ENCODE measurements around the gene CFAP97D2.
"Not testable (repeated sequence)": the region's sequence is repeated elsewhere in the genome, so short reads cannot be mapped to it uniquely, and the experiment has no call there.

CFAP97D2 gene

DNA sequence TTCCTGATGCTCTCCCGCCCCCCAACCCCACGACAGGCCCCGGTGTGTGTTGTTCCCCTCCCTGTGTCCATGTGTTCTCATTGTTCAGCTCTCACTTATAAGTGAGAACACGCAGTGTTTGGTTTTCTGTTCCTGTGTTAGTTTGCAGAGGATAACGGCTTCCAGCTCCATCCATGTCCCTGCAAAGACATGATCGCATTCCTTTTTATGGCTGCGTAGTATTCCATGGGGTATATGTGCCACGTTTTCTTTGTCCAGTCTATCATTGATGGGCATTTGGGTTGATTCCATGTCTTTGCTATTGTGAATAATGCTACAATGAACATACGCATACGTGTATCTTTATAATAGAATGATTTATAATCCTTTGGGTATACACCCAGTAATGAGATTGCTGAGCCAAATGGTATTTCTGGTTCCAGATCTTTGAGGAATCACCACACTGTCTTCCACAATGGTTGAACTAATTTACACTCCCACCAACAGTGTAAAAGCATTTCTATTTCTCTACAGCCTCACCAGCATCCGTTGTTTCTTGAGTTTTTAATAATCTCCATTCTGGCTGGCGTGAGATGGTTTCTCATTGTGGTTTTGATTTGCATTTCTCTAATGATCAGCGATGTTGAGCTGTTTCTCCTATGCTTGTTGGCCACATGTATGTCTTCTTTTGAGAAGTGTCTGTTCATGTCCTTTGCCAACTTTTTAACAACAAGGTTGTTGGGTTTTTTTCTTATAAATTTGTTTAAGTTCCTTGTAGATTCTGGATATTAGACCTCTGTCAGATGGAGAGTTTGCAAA lies 20.0 kb upstream of the CFAP97D2 start:
- DNase-seq: not testable (repeated sequence)

DNA sequence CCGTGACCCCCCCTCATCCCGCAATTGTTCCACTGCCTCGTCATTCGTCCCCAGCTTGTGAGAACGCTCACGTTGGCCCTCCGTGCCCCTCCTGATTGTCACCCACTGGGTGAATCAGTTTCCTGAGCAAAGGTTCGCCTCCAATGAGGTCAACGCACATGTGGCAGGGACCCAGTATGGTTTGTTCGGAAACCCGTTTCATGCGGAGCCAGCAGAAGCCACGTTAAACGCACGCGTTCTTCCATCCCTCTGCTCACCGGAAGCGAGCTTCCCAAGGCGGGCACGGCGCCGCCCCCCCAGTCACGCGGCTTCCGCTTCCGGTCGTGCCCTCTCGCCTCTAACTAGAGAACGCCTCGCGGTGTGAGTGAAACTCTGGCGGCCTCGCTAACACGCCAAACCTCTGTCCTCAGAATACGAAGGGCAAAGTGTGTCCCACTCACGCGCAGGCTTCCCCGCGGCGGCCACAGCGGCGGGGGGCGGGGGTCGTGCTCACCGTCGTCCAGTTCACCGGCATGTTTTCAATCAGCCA lies 18.0 kb upstream of the CFAP97D2 start:
- no peak for DNase-seq

DNA sequence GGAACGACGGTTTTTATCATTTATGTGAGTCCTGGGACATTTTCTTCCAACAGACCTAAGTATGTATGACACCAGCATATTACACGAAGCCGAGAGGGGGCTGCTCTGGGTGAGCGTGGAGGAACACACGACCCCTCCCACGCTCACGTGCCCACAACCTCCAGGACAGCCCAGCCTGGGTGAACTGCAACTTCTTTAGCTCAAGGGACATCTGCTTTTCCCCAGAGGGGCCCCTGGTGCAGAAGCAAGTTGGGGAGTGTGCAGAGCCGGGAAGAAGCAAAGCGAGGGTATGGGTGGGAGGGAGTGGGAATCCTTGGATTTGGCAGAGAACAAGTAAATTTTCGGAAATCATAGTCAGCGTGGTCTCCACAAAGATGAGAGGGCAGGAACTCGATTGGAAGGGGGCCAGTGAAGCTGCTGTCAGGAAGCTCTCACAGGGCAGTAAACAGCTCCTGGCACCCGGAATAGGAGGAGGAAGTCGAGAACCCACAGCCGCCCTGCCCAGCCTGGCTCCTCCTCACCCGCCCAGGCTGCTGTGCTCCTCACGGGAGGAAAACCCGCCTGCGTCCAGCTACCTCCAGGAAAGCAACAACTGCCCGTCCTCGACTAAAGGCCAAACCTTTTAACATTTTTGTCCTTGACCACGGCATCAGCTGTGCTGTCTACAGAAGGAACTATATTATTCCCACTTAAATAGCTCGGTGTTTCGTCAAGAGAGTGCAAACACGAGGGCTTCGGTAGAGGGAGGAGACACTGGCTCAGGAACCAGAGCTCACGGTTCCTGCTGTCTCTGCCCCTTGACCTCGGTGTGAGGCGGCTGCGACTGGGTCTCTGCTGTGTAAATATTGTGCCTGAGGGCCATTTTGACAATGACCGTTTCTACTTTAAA lies 17.2 kb upstream of the CFAP97D2 start:
- DNase-seq: peak; percentile 57

DNA sequence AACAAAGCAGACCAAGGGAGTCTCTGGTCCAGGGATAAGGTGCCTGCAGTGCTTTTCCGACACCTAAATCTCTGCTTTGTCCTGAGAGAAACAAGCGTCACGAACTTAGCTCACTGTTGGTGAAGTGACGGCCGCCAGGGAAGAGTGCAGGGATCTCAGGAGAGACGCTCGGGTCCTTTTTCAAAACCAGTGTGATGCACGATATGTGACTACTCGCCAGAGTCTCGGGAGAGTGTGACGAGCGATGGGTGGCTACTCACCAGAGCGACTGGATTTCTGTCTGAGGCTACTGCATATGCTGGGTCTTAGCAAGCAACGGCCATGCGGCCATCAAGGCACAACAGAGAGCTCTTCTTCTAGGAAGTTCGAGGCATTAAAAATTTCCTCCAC lies 16.5 kb upstream of the CFAP97D2 start:
- no peak for DNase-seq

DNA sequence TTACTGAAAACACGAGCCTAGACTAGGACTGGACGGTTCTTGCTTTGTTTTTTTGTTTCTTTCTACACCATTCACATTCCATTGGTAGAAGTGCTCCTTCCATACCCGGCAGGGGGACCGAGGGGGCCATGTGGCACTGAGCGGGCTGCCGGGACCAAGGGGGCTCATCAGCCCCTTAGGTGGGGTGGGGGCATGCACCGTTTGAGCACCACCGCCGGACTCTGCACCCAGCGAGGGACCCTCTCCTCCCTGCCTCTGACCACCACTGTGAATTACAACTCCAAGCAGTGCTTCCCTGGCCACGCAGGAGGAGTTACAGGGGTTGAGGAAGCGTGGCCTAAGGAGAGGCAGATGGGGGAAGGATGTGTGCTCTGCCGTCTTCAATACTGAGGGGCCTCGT lies 15.0 kb upstream of the CFAP97D2 start:
- DNase-seq: no peak

DNA sequence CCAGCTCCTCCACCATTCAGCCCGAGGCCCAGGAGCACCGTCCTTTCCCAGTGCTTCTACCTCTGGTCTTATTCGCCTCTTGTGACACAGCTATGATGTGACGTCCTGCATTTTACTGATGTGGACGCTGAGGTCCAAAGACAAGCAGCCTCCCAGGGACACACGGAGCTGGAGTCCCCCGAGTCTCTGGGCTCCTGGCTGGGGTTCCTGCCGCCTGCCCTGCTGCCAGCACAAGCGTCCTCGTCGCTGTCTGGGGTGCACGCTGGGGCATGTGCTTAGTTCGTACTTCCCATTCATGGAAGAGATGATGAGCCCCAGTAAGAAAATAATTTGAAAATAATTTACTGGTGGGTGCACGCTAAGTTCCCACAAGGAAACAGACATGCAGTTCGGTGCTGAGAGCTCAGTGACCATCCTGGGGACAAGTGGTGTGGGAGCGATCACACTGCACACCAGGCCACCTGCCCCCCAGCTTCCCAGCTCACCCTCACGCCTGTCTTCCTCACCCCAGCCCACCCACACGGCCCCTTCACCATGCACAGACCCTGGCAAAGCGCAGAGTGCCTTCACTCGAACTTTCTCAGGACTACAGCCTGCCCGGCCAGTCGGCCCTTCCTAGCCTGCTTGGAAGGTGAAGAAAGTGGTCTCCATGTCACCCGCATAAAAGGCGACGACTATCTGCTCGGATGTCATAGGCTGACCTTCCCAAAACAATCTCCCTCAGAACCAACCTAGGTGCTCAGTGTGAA lies 14.2 kb upstream of the CFAP97D2 start:
- no peak for DNase-seq

DNA sequence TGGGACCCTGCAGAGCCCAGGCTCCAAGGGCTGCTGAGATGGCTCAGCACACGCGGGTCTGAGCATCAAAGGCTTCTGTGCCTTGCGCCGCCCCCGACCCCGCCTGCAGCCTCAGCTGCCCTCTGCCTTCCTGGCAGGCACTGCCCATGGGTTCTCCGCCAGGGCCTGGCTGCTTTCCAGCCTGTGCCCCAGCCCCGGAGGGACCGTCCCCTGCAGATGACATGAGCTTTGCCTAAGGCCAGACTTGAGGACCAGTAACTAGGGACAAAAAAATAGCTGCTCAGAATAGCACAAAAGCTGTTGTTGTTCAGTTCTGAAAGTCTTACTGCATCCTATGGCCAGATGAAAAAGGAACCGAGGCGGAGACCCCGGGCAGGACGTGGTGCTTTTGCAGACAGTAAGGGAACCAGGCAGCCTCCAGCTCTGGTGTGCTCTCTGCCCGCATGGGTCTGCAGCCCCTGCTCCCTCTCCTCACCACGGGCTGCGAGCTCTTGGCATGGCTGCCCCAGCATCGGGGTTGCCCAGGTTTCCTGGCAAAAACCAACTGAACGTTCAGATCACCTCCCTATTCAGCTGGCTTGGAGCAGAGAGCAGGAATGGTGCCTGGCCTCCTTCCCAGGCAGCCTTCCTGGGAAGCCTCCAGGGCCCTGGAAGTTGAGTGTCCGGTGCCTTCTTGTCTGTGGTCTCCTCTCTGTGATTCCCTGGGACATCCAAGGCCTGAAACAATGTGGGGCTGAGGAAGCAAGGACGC lies 12.5 kb upstream of the CFAP97D2 start:
- peak; percentile 35 for DNase-seq

DNA sequence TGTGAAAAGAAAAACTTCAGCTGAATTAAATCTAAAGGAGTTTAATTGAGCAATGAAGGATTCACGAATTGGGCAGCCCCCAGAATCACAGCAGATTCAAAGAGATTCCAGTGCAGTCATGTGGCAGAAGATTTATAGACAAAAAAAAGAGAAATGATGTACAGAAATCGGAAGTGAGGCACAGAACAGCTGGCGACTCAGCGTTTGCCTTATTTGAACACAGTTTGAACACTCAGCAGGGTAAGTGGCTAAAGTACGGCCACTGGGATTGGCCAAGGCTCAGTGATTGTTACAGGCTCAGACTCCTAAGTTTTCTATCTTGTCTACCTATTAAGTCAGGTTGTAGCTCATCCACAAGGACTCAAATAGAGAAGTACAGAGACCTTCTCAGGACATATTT lies 11.6 kb upstream of the CFAP97D2 start:
- DNase-seq: no peak

DNA sequence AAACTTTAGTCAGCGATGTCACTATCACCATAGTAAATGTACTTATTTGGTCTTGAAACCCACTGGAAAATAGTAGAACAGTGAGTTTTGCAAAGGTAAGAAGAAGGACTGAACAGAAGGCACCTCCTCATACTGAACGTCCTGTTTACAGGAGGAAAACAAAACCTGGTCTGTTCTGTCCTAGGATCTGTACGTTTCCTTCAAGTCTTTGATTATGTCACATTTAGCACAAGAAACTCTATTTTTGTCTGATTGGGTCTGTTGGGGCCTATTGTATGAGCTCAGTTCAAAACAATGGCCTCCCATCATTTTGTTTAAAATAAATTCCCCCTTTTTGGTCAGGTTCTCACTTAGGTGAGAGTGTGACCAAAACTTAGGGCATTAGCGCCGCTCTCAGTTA lies 11.2 kb upstream of the CFAP97D2 start:
- DNase-seq: no peak

DNA sequence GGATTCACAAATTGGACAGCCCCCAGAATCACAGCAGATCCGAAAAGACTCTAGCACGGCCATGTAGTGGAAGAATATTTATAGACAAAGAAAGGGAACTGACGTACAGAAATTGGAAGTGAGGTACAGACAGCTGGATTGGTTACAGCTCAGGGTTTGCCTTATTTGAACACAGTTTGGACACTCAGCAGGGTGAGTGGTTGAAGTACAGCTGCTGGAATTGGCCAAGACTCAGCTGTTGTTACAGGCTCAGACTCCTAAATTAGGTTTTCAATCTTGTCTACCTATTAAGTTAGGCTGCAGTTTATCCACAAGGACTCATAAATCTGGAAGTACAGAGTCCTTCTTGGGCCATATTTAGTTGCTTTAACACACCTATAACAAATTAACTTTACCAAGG lies 5.8 kb upstream of the CFAP97D2 start:
- DNase-seq: no peak

DNA sequence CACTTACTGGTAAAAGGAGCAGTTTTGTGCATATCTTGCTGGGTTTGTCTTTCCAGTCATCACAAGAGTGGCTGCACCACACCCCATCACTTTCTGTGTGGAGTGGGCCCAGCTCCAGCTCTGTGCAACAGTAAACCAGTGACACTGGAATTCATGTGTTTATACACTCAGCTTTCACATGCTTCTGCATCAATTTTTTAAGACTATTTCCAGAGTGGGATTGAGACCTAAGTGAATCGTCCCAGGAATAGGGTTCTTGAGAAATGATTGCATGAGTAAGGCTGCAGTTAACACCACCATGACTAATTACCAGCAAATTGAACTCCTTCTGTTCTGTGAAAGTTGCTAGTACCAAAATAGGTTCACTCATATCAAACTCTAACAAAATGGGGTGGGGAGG lies 5.3 kb upstream of the CFAP97D2 start:
- DNase-seq: no peak

DNA sequence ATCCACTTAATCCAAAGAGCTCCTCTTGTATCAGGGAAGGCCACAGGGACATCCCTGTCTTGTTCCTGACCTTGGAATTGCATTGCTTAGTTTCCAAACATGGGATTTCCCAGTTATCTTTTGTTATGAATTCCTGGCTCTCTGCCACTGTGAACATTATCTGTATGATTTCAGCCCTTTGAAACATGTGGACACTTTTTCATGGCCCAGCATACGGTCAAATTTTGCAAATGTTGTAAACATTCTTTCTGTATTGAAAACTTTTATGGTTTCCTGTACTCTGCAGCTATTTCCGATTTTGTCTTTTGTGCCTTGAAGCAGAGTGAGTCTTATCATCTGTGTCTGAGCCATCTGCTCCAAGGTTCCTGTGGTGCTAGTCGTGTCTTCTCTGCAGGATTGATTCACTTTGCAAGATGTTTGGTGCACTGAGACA lies 4.5 kb upstream of the CFAP97D2 start:
- peak; percentile 56 for DNase-seq

DNA sequence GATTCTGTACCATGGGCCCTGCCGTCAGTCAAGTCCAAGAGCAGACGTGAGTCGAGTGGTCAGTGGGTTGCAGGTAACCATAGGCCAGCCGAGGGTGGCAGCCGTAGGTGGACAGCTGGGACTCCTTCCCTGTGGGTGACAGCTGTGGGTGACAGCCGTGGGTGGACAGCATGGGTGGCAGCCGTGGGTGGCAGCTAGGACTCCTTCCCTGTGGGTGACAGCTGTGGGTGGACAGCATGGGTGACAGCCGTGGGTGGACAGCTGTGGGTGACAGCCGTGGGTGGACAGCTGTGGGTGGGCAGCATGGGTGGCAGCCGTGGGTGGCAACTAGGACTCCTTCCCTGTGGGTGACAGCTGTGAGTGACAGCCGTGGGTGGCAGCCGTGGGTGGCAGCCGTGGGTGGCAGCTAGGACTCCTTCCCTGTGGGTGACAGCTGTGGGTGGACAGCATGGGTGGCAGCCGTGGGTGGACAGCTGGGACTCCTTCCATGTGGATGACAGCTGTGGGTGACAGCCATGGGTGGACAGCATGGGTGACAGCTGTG lies 2.6 kb upstream of the CFAP97D2 start:
- not testable (repeated sequence) for DNase-seq

DNA sequence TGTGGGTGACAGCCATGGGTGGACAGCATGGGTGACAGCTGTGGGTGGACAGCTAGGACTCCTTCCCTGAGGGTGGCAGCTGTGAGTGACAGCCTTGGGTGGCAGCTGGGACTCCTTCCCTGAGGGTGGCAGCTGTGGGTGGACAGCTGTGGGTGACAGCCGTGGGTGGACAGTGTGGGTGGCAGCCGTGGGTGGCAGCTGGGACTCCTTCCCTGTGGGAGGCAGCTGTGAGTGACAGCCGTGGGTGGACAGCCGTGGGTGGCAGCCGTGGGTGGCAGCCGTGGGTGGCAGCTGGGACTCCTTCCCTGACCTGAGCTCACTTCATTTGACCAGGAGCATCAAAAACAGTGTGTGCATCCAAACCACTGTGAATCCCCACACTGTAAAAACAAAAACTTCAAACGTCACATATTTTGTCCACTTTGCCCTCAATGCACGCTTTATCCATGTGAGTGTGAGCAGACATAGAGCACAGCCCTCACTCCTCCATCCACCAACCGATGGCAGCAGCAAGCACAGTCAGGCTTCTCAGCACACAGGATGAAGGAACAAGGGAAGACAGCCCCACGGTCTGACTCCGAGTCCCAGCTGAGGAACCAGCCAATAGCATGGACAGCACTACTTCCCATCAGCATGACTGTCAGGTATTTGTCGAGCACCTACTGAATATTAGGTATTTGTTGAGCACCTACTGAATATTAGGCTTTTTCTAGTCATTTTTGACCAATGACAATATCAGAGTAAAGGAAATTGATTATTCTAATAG lies 1.6 kb upstream of the CFAP97D2 start:
- DNase-seq: no peak

DNA sequence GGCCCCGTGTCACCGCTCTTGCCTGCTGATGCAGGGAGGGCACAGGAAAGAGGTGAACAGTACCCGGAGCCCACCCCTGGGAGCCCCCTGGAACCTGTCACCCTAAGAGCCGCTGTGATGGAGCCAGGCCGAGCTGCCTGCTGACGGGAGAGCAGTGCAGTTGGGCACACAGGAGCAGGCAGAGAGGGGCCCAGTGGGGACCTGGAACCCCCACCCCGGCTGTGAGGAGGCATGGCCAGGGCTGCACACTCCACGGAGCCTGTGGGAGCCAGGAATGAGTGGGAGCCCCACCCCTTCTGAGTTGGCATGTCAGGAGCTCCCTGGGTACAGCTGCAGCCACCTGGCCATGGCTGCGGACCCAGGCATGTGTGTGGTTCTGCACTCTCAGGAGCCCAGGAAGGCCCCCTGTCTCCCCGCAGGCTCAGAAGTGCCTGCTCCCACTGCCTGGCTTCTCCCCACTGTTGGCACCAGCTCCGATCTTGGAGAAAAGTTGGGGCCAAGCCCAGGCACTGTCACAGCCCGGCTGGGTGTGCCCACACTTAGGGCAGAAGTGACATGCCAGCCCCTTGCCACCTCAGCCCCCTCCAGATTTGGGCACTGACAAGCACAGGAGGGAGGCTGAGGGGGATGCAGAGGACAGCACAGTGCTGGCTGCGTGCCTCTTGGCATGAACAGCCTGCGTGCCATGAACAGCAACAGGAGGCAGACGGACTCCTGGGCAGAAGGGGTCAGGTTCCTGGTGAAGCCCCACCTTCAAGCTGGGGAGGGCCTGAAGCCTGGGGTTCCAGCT lies 6.3 kb downstream of the CFAP97D2 start:
- no peak for DNase-seq

DNA sequence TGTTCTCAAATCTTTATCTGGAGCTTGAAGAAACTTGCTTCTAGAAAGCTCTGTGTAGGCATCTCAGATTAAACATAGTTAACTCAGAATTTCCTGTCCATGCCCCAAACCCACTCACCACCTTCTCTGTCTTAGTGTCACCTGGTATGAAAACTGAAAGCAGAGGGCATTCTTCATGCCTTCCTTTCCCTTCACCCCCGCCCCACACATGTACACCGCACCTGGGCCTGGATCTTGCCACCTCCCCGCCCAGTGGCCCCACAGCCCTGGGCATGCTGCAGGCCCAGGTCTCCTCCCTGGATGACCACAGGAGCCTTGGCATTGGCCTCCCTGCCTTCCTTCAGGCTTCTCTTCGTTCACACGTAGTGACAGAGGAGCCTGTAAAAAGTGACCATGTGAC lies 15.8 kb downstream of the CFAP97D2 start:
- no peak for DNase-seq

DNA sequence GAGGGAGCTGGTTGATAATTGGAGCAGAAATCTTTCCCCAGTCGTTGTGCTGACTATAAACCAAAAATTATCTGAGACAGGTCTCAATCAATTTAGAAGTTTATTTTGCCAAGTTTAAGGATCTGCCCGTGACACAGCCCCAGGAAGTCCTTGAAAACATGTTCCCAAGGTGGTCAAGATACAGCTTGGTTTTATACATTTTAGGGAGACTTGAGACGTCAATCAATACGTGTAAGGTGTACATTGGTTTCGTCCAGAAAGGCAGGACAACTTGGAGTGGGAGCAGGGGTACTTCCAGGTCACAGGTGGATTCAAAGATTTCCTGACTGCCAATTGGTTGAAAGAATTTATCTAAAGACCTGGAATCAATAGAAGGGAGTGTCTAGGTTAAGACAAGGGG lies 17.6 kb downstream of the CFAP97D2 start:
- no peak for DNase-seq

DNA sequence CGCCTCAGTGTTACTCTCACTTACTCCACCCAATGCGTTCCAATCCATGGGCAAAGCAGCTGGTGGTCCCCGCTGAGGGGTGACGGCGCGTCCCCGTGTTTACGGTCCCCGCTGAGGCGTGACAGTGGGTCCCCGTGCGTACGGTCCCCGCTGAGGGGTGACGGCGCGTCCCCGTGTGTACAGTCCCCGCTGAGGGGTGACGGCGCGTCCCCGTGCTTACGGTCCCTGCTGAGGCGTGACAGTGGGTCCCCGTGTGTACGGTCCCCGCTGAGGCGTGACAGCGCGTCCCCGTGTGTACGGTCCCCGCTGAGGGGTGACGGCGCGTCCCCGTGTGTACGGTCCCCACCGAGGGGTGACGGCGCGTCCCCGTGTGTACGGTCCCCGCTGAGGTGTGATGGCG lies 19.5 kb downstream of the CFAP97D2 start:
- DNase-seq: no peak

DNA sequence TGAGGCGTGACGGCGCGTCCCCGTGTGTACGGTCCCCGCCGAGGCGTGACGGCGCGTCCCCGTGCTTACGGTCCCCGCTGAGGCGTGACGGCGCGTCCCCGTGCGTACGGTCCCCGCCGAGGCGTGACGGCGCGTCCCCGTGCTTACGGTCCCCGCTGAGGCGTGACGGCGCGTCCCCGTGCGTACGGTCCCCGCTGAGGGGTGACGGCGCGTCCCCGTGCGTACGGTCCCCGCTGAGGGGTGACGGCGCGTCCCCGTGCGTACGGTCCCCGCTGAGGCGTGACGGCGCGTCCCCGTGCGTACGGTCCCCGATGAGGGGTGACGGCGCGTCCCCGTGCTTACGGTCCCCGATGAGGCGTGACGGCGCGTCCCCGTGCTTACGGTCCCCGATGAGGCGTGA lies 20.5 kb downstream of the CFAP97D2 start:
- DNase-seq: not testable (repeated sequence)

DNA sequence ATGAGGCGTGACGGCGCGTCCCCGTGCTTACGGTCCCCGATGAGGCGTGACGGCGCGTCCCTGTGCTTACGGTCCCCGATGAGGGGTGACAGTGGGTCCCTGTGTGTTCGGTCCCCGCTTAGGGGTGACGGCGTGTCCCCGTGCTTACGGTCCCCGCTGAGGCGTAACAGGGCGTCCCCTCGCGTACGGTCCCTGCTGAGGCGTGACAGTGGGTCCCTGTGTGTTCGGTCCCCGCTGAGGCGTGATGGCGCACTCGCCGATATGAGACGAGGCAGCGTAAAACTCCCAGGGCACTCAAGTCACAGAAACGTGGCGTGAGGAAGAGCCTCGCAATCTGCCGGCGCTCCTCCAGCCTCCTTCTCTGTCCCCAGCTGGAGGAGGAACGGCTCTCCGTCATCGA lies 20.9 kb downstream of the CFAP97D2 start:
- no peak for DNase-seq

Data from hematopoietic multipotent progenitor cell treated with erythropoietin and hydrocortisone succinate and interleukin-3 and kit ligand, for 8 days (in vitro differentiated cells).